Body of pancreas (tissue), 4 donors: ENCODE measurements around the gene PALMD.

ENCODE experiments used
- CTCF ChIP-seq, 7 experiments: fragments of 450-650 bp in 4 of 7; fragments of 200-600 bp in 3 of 7; sonication (generic) in 3 of 7; IDR thresholded peaks; one replicate each; pipeline ENCODE4 v1.5.1; 2016 to 2019; ENCODE audit warnings: antibody characterized with exemption in 7 of 7
- POLR2A ChIP-seq, 3 donors: fragments of 450-650 bp; IDR thresholded peaks; one replicate each; pipeline ENCODE4 v1.6.1; 2016; ENCODE audit warnings: antibody characterized with exemption in 3 of 3, mild to moderate bottlenecking in 2 of 3

- TF ChIP-seq CTCF (IDR thresholded peaks at IDR 0.05) = no peak
- TF ChIP-seq POLR2A (IDR thresholded peaks at IDR 0.05) = no peak
These were observed 11.5 kb downstream of the PALMD start for GRCh38 chr1:99657213-99658030.
